ENCODE measurements around the gene SPEF1. TPM values are rescaled to one million over a fixed set of nuclear protein-coding genes. Genes with fewer than 3 reads are reported as not detected.
"Not testable (repeated sequence)": the region's sequence is repeated elsewhere in the genome, so short reads cannot be mapped to it uniquely, and the experiment has no call there.

SPEF1 gene
- total RNA-seq, 1 donor = under 0.01 TPM

DNA sequence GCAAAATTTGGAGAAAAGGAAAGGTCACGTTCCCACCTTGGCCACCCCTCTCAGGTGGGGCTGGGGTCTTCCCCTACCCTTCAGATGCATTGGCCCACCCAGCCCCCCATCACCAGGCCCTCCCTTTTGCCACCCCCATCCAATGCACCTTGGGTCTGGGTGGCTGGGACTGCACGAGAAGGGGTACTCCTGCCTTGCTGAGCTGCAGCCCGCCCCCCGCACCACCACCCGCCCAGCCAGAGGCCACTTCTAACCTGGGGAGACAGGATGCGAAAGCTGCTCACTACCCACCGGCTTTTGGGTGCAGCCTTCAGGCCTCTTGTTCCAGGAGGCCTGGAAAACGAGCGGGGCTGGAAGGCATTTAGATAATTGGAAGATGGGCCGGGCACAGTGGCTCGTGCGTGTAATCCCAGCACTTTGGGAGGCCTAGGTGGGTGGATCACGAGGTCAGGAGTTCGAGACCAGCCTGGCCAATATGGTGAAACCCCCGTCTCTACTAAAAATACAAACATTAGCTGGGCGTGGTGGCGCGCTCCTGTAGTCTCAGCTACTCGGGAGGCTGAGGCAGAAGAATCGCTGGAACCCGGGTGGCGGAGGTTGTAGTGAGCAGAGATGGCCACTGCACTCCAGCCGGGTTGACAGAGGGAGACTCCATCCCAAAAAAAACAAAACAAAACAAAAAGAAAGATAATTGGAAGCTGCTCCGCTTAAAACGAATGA is 13.6 kb upstream of the SPEF1 start:
- Histone ChIP-seq H2AFZ (ENCODE audit: low read length) (peak overlapping the region; percentile 98), H3K27ac (ENCODE audit: low read depth, low read length) (peak overlapping the region; percentile 96)

DNA sequence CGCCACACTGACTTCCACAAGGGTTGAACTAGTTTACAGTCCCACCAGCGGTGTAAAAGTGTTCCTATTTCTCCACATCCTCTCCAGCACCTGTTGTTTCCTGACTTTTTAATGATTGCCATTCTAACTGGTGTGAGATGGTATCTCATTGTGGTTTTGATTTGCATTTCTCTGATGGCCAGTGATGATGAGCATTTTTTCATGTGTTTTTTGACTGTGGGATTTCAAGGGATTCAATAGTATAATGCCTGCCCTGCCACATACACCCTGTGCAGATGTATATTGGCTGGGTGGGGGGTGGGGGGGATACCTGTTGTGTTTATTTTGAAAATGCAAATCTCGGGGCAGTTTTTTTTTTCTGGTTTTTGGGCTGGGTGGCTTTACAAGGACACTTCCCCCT is 12.9 kb upstream of the SPEF1 start:
- H3K4me2 ChIP-seq (ENCODE audit: insufficient read depth, low read length); H3K9me3 ChIP-seq (ENCODE audit: low read depth, low read length); H3K27me3 ChIP-seq (ENCODE audit: insufficient read depth, low read length); H3K27ac ChIP-seq (ENCODE audit: low read depth, low read length); DNase-seq (ENCODE audit: insufficient read length, low spot score, missing footprints); H3K4me3 ChIP-seq (ENCODE audit: insufficient read depth, low read length); H2AFZ ChIP-seq (ENCODE audit: low read length): not testable (repeated sequence)
- Histone ChIP-seq H4K20me1 (ENCODE audit: insufficient read depth, low read length) (peaks cover 10% of the 10 kb centered on the region), H3K4me1 (ENCODE audit: insufficient read depth, low read length) (peaks cover 27% of the 10 kb centered on the region), H3K36me3 (ENCODE audit: insufficient read depth, low read length) (peaks cover 15% of the 10 kb centered on the region), H3K79me2 (ENCODE audit: insufficient read depth, low read length) (peaks cover 31% of the 10 kb centered on the region)

More for the DNA sequence above, 13.6 kb upstream of the SPEF1 start:
- peak overlapping the region; percentile 90 for H3K4me3 ChIP-seq (ENCODE audit: insufficient read depth, low read length)
- H3K79me2 ChIP-seq (ENCODE audit: insufficient read depth, low read length) = peaks cover 38% of the 10 kb centered on the region
- peaks cover 27% of the 10 kb centered on the region for H3K4me1 ChIP-seq (ENCODE audit: insufficient read depth, low read length)
- no peaks in the 10 kb centered on the region for H3K9me3 ChIP-seq (ENCODE audit: low read depth, low read length)
- H3K4me2 ChIP-seq (ENCODE audit: insufficient read depth, low read length) = peak overlapping the region; percentile 89
- H3K36me3 ChIP-seq (ENCODE audit: insufficient read depth, low read length) = peaks cover 19% of the 10 kb centered on the region
- TF ChIP-seq CTCF (IDR thresholded peaks at IDR 0.05; ENCODE audit: extremely low read depth, low read depth, low read length) = no peak
- H4K20me1 ChIP-seq (ENCODE audit: insufficient read depth, low read length) = peaks cover 10% of the 10 kb centered on the region
- H3K27me3 ChIP-seq (ENCODE audit: insufficient read depth, low read length) = no peaks in the 10 kb centered on the region
- DNase-seq (ENCODE audit: insufficient read length, low spot score, missing footprints) = no peak

- H3K4me1 ChIP-seq (ENCODE audit: insufficient read depth, low read length) = peaks cover 21% of the 10 kb centered on the region
- not testable (repeated sequence) for H2AFZ ChIP-seq (ENCODE audit: low read length); H3K9me3 ChIP-seq (ENCODE audit: low read depth, low read length); DNase-seq (ENCODE audit: insufficient read length, low spot score, missing footprints); H3K36me3 ChIP-seq (ENCODE audit: insufficient read depth, low read length); H3K4me2 ChIP-seq (ENCODE audit: insufficient read depth, low read length); H3K4me3 ChIP-seq (ENCODE audit: insufficient read depth, low read length); H3K27me3 ChIP-seq (ENCODE audit: insufficient read depth, low read length); H3K27ac ChIP-seq (ENCODE audit: low read depth, low read length)
- H3K79me2 ChIP-seq (ENCODE audit: insufficient read depth, low read length) = peaks cover 20% of the 10 kb centered on the region
- H4K20me1 ChIP-seq (ENCODE audit: insufficient read depth, low read length) = peaks cover 19% of the 10 kb centered on the region
Measured at GRCh38 chr20:3789201-3789600, 8.0 kb upstream of the SPEF1 start.

DNA sequence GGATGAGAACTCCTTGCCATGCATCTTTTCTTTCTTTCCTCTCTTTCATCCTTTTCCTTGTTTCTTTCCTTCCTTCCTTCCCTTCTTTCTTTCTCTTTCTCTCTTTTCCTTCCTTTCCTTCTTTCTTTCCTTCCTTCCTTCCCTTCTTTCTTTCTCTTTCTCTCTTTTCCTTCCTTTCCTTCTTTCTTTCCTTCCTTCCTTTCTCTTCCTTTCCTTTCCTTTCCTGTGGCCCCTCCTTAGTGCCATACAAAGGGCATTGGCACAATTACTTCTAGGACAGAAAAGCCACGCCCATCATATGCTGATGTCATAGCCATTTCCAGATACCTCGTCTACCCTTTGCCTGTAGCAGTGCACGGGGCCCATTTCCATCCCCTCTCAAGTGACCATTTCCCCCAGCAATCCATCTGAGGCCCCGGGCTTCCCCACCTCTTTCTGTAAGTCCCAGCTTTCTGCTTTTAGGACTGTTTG is 7.5 kb upstream of the SPEF1 start:
- H2AFZ ChIP-seq (ENCODE audit: low read length) = no peak overlapping the region
- no peak overlapping the region for H3K27ac ChIP-seq (ENCODE audit: low read depth, low read length)
- peaks cover 21% of the 10 kb centered on the region for H3K4me1 ChIP-seq (ENCODE audit: insufficient read depth, low read length)
- H3K27me3 ChIP-seq (ENCODE audit: insufficient read depth, low read length) = no peaks in the 10 kb centered on the region
- no peak for TF ChIP-seq CTCF (IDR thresholded peaks at IDR 0.05; ENCODE audit: extremely low read depth, low read depth, low read length)
- H3K9me3 ChIP-seq (ENCODE audit: low read depth, low read length) = no peaks in the 10 kb centered on the region
- H3K4me3 ChIP-seq (ENCODE audit: insufficient read depth, low read length) = no peak overlapping the region
- H3K79me2 ChIP-seq (ENCODE audit: insufficient read depth, low read length) = peaks cover 25% of the 10 kb centered on the region
- H4K20me1 ChIP-seq (ENCODE audit: insufficient read depth, low read length) = peaks cover 23% of the 10 kb centered on the region
- no peak overlapping the region for H3K4me2 ChIP-seq (ENCODE audit: insufficient read depth, low read length)
- H3K36me3 ChIP-seq (ENCODE audit: insufficient read depth, low read length) = peaks cover 5% of the 10 kb centered on the region
- no peak for DNase-seq (ENCODE audit: insufficient read length, low spot score, missing footprints)
